Mesendoderm (in vitro differentiated cells): ENCODE data around the gene CMC2.

Experiments
- DNase-seq: peaks from one replicate; pipeline ENCODE4 v3.0.0; 2013
- H2AK5ac ChIP-seq: 2 replicates; pipeline ENCODE4 v1.6.1; 2013; ENCODE audit warnings: low read length, inconsistent platforms
- H2BK120ac ChIP-seq: 2 replicates; pipeline ENCODE4 v1.6.1; 2013; ENCODE audit warnings: low read depth, mild to moderate bottlenecking, low read length, moderate library complexity, mixed read lengths
- H2BK15ac ChIP-seq: replicated peaks from 2 replicates; pipeline ENCODE4 v1.6.1; 2013; ENCODE audit warnings: low read depth, mild to moderate bottlenecking, moderate library complexity
- H2BK5ac ChIP-seq: 2 replicates; pipeline ENCODE4 v1.6.1; 2013; ENCODE audit warnings: low read length, inconsistent platforms
- H3K18ac ChIP-seq: 2 replicates; pipeline ENCODE4 v1.6.1; 2013; ENCODE audit warnings: mild to moderate bottlenecking, low read length, mixed read lengths
- H3K23ac ChIP-seq: one replicate; pipeline ENCODE4 v1.6.1; 2013; ENCODE audit warnings: low read length
- H3K27ac ChIP-seq: 2 replicates; pipeline ENCODE4 v1.5.1; 2013; ENCODE audit warnings: low read depth, mild to moderate bottlenecking, inconsistent platforms, low read length, moderate library complexity
- H3K27me3 ChIP-seq: 2 replicates; pipeline ENCODE4 v1.6.1; 2013; ENCODE audit warnings: low read length, control low read depth, mild to moderate bottlenecking, inconsistent platforms; ENCODE audit not compliant: insufficient read depth, poor library complexity
- H3K36me3 ChIP-seq: 2 replicates; pipeline ENCODE4 v1.6.1; 2013; ENCODE audit warnings: low read length, inconsistent platforms; ENCODE audit not compliant: control insufficient read depth, insufficient read depth
- H3K4ac ChIP-seq: one replicate; pipeline ENCODE4 v1.6.1; 2013; ENCODE audit warnings: low read depth, mild to moderate bottlenecking, low read length, moderate library complexity
- H3K4me1 ChIP-seq: 2 replicates; pipeline ENCODE4 v1.6.1; 2013; ENCODE audit warnings: low read depth, low read length, inconsistent platforms; ENCODE audit not compliant: control insufficient read depth
- H3K4me2 ChIP-seq: 2 replicates; pipeline ENCODE4 v1.6.1; 2013; ENCODE audit warnings: low read length
- H3K4me3 ChIP-seq: 2 replicates; pipeline ENCODE4 v1.5.1; 2013; ENCODE audit warnings: mild to moderate bottlenecking, low read length
- H3K56ac ChIP-seq: one replicate; pipeline ENCODE4 v1.6.1; 2013; ENCODE audit warnings: low read length
- H3K79me1 ChIP-seq: 2 replicates; pipeline ENCODE4 v1.6.1; 2013; ENCODE audit warnings: low read length, inconsistent platforms
- H3K79me2 ChIP-seq: 2 replicates; pipeline ENCODE4 v1.6.1; 2013; ENCODE audit warnings: mild to moderate bottlenecking, low read length; ENCODE audit not compliant: control insufficient read depth, insufficient read depth
- H3K9ac ChIP-seq: 2 replicates; pipeline ENCODE4 v1.6.1; 2013; ENCODE audit warnings: low read length, inconsistent platforms
- H4K5ac ChIP-seq: one replicate; pipeline ENCODE4 v1.6.1; 2013; ENCODE audit warnings: low read length
- H4K8ac ChIP-seq: one replicate; pipeline ENCODE4 v1.6.1; 2013; ENCODE audit warnings: low read depth, mild to moderate bottlenecking, control low read depth, low read length, moderate library complexity
- WGBS: extraction: QIAGEN DNeasy Blood & Tissue Kit; methylation state at CpG from one replicate; pipeline ENCODE4 v1.1.7; 2013; ENCODE audit warnings: low lambda C conversion rate, missing lambda C conversion rate; ENCODE audit not compliant: insufficient coverage; ENCODE audit errors: extremely low coverage; 5-methylcytosine and 5-hydroxymethylcytosine counted together

Gene CMC2

DNA sequence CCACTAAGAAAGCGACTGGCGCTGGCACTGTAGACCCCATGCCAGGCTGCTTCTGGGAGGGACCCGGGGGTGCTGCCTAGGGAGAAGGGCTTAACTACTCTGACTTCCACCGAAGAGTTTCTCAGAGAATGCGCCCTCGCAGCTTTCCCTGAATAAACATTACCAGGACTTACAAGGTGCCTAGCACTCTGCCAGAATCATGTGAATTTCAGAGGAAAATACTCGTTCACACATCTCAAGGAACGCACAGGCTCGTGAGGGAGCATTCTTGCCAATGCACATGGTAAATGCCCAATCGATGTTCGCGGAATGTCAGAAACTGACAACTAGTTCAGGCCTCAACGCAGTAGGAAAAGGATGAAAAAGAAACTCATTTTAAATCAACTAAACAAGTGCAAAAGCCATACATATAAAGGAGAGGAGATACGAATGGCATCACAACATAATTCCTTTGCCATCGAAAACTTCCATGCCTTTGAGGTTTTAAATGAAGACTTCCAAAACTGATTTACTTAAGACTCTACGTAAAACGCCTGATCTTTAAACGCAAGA, 999 bp downstream of the CMC2 start:
- Histone ChIP-seq H3K23ac (no peak overlapping the region), H3K27ac (no peak overlapping the region), H3K4me1 (no peaks in the 10 kb centered on the region), H4K8ac (no peak overlapping the region), H3K9ac (peak overlapping the region; percentile 94), H3K4me3 (peak overlapping the region; percentile 13), H3K27me3 (no peaks in the 10 kb centered on the region), H3K56ac (peak overlapping the region; percentile 100), H2BK120ac (no peak overlapping the region), H3K36me3 (no peaks in the 10 kb centered on the region), H3K79me1 (peaks cover 15% of the 10 kb centered on the region), H3K79me2 (peaks cover 74% of the 10 kb centered on the region), H4K5ac (no peak overlapping the region), H3K18ac (no peak overlapping the region), H2AK5ac (no peak overlapping the region), H2BK15ac (no peak overlapping the region), H3K4me2 (peak overlapping the region; percentile 27), H3K4ac (no peak overlapping the region), H2BK5ac (no peak overlapping the region)
- DNase-seq: peak; percentile 33
- no CpG with 5 or more reads among the region's 18 CpGs for WGBS

DNA sequence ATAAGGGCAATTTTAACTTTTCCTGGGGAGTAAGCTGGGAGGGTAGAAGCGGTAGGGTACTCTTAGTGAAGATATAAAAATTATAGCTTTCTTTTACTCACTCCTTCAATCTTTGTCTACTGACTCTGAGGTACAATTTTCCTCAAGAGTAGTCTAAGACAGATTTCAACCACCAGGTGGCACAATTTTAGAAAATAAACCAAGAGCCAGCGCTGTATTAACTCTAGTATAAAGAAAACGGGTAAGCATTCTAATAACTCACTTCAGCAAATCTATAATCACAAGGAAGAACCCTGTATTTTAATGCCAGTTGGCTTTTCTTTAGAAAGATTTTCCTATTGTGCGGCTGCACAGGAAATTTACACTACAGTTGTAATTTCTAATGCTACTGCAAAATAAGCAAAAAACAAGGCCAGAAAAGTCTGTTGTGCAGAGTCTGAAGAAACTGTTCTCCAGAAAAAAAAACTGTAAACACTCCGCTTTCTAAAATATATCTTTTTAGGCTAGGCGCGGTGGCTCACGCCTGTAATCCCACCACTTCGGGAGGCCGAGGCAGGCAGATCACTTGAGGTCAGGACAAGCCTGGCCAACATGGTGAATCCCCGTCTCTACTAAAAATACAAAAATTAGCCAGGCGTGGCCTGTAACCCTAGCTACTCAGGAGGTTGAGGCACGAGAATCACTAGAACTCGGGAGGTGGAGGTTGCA, 1.9 kb downstream of the CMC2 start:
- Histone ChIP-seq H3K4me3 (no peak overlapping the region), H3K4me1 (no peaks in the 10 kb centered on the region)

GRCh38 chr16:81003610-81004460, 2.9 kb downstream of the CMC2 start:
- H3K23ac ChIP-seq: no peak overlapping the region
- H3K18ac ChIP-seq: no peak overlapping the region
- H4K8ac ChIP-seq: no peak overlapping the region
- no peaks in the 10 kb centered on the region for H3K36me3 ChIP-seq
- no peak overlapping the region for H2AK5ac ChIP-seq
- no peaks in the 10 kb centered on the region for H3K4me1 ChIP-seq
- no peak overlapping the region for H3K4me3 ChIP-seq
- WGBS: no CpG with 5 or more reads among the region's 11 CpGs
- H2BK15ac ChIP-seq: no peak overlapping the region
- H3K27me3 ChIP-seq: no peaks in the 10 kb centered on the region
- no peak overlapping the region for H3K27ac ChIP-seq
- no peak overlapping the region for H3K56ac ChIP-seq
- peaks cover 16% of the 10 kb centered on the region for H3K79me1 ChIP-seq
- DNase-seq: no peak
- no peak overlapping the region for H3K4me2 ChIP-seq
- no peak overlapping the region for H3K4ac ChIP-seq
- H4K5ac ChIP-seq: no peak overlapping the region
- peaks cover 73% of the 10 kb centered on the region for H3K79me2 ChIP-seq
- no peak overlapping the region for H2BK120ac ChIP-seq
- no peak overlapping the region for H2BK5ac ChIP-seq
- no peak overlapping the region for H3K9ac ChIP-seq

More for the DNA sequence above, 1.9 kb downstream of the CMC2 start:
- Histone ChIP-seq H2BK120ac (no peak overlapping the region), H2BK15ac (no peak overlapping the region), H3K27ac (no peak overlapping the region), H3K4ac (no peak overlapping the region), H3K4me2 (no peak overlapping the region), H3K18ac (no peak overlapping the region), H3K79me1 (peaks cover 15% of the 10 kb centered on the region), H3K36me3 (no peaks in the 10 kb centered on the region), H3K56ac (no peak overlapping the region), H3K79me2 (peaks cover 71% of the 10 kb centered on the region), H2AK5ac (no peak overlapping the region), H3K27me3 (no peaks in the 10 kb centered on the region), H4K8ac (no peak overlapping the region), H3K9ac (no peak overlapping the region), H3K23ac (no peak overlapping the region), H2BK5ac (no peak overlapping the region), H4K5ac (no peak overlapping the region)
- peak; percentile 58 for DNase-seq
- WGBS: no CpG with 5 or more reads among the region's 14 CpGs

DNA sequence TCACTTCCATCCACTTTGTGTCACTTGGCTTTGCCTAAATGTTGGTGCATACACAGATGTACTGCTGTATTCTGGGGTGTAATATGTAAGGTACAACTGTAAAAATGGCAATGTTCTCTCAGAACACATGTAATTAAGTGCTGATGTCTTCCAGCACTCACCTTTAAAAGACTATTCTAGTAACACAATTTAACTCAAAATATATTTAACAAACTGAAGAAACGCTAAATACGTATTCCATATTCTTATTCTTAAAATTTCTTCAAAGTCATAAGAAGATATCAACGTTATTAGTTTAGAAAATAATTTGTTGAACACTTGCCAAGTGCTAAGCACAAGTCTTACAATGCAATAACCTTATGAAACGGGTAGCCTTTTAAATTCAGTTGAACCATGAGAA, 3.6 kb downstream of the CMC2 start:
- Histone ChIP-seq H4K8ac (no peak overlapping the region), H3K79me1 (peaks cover 13% of the 10 kb centered on the region), H3K4ac (no peak overlapping the region), H3K36me3 (no peaks in the 10 kb centered on the region), H2BK120ac (no peak overlapping the region), H2BK5ac (no peak overlapping the region), H3K18ac (no peak overlapping the region), H2BK15ac (no peak overlapping the region), H3K4me1 (no peaks in the 10 kb centered on the region), H3K79me2 (peaks cover 71% of the 10 kb centered on the region), H3K27ac (no peak overlapping the region), H2AK5ac (no peak overlapping the region), H3K9ac (no peak overlapping the region), H3K23ac (no peak overlapping the region), H3K4me2 (no peak overlapping the region), H4K5ac (no peak overlapping the region), H3K56ac (no peak overlapping the region), H3K27me3 (no peaks in the 10 kb centered on the region), H3K4me3 (no peak overlapping the region)
- 100% methylated on average over 3 of the region's 4 CpGs for WGBS
- no peak for DNase-seq

DNA sequence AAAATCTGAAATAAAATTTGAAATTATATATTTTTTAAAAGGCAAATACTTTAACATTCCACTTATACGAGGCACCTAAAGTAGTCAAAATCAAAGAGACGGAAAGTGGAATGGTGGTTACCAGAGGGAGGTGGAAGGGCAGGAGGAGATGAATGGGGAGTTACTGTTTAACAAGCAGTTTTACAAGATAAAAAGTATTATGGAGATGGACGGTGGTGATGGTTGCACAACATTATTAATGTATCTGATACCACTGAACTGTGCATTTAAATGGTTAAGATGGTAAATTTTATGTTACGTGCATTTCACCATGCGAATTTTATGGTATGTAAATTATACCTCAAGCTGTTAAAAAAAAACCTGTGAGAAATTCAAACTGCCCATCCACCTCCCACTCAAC, 5.4 kb downstream of the CMC2 start:
- no peak overlapping the region for H3K18ac ChIP-seq
- no CpG with 5 or more reads among the region's 5 CpGs for WGBS
- H3K27ac ChIP-seq: no peak overlapping the region
- no peaks in the 10 kb centered on the region for H3K4me1 ChIP-seq
- H2BK5ac ChIP-seq: no peak overlapping the region
- H4K8ac ChIP-seq: no peak overlapping the region
- no peak overlapping the region for H3K9ac ChIP-seq
- H4K5ac ChIP-seq: no peak overlapping the region
- peaks cover 15% of the 10 kb centered on the region for H3K79me1 ChIP-seq
- no peak overlapping the region for H2BK15ac ChIP-seq
- H2BK120ac ChIP-seq: no peak overlapping the region
- H3K4me2 ChIP-seq: no peak overlapping the region
- H2AK5ac ChIP-seq: no peak overlapping the region
- peaks cover 70% of the 10 kb centered on the region for H3K79me2 ChIP-seq
- no peak overlapping the region for H3K56ac ChIP-seq
- H3K27me3 ChIP-seq: no peaks in the 10 kb centered on the region
- H3K23ac ChIP-seq: no peak overlapping the region
- H3K4ac ChIP-seq: no peak overlapping the region
- H3K36me3 ChIP-seq: no peaks in the 10 kb centered on the region
- no peak for DNase-seq
- H3K4me3 ChIP-seq: no peak overlapping the region
